Activated CD4-positive, alpha-beta T cell treated with anti-CD3 and anti-CD28 coated beads for 1 hour (primary cell): ENCODE results near the gene PIAS2.
"Not testable (repeated sequence)": the region's sequence is repeated elsewhere in the genome, so short reads cannot be mapped to it uniquely, and the experiment has no call there.

Experiments
- DNase-seq: peaks from one replicate; pipeline ENCODE4 v3.0.0-alpha.2; 2020

Gene PIAS2

GRCh38 chr18:46917108-46917802 lies at the start of gene PIAS2, which contains the start of gene KATNAL2:
Gene PIAS2, minus strand, starts transcription at chr18:46917507. Its CDS starts 162 bp downstream, at chr18:46917345.
Gene KATNAL2, plus strand, starts transcription at chr18:46917602. Its CDS starts 29,271 bp downstream, at chr18:46946873.
- peak; percentile 64 for DNase-seq

- not testable (repeated sequence) for DNase-seq
Observed at GRCh38 chr18:46966266-46966665, 49.0 kb upstream of the PIAS2 start.

- not testable (repeated sequence) for DNase-seq
Observed at GRCh38 chr18:46964579-46965293, 47.4 kb upstream of the PIAS2 start.

GRCh38 chr18:46963656-46964578 lies 46.6 kb upstream of the PIAS2 start:
- not testable (repeated sequence) for DNase-seq

GRCh38 chr18:46958209-46958608 lies 40.9 kb upstream of the PIAS2 start:
- DNase-seq = no peak

GRCh38 chr18:46953195-46953594 lies 35.9 kb upstream of the PIAS2 start:
- DNase-seq = no peak

GRCh38 chr18:46950064-46950656 lies 32.9 kb upstream of the PIAS2 start:
- no peak for DNase-seq

- peak; percentile 15 for DNase-seq
Observed at GRCh38 chr18:46946656-46947282, 29.5 kb upstream of the PIAS2 start.

GRCh38 chr18:46942646-46943045 lies 25.3 kb upstream of the PIAS2 start:
- DNase-seq = no peak

- no peak for DNase-seq
Observed at GRCh38 chr18:46939998-46940571, 22.8 kb upstream of the PIAS2 start.

GRCh38 chr18:46939337-46939963 lies 22.1 kb upstream of the PIAS2 start:
- DNase-seq = no peak

- no peak for DNase-seq
Observed at GRCh38 chr18:46920653-46921052, 3.3 kb upstream of the PIAS2 start.

GRCh38 chr18:46920067-46920466 lies 2.8 kb upstream of the PIAS2 start:
- no peak for DNase-seq

- no peak for DNase-seq
Observed at GRCh38 chr18:46917803-46918600, 695 bp upstream of the PIAS2 start.

GRCh38 chr18:46916551-46917107 lies 678 bp downstream of the PIAS2 start:
- DNase-seq = peak; percentile 14

GRCh38 chr18:46915800-46916550 lies 1.3 kb downstream of the PIAS2 start:
- DNase-seq = no peak

- DNase-seq = no peak
Observed at GRCh38 chr18:46910856-46911255, 6.5 kb downstream of the PIAS2 start.

GRCh38 chr18:46909497-46909896 lies 7.8 kb downstream of the PIAS2 start:
- DNase-seq = no peak

GRCh38 chr18:46903406-46903805 lies 13.9 kb downstream of the PIAS2 start:
- DNase-seq = no peak
